B cell (primary cell): ENCODE measurements around the gene CHRM2. TPM values are rescaled to one million over a fixed set of nuclear protein-coding genes. Genes with fewer than 3 reads are reported as not detected.

Source experiments
- ATAC-seq: fragments of 200-7000 bp; cut with Tn5 transposase; one replicate; pipeline ENCODE4 v1.10.0; 2021; ENCODE audit warnings: low read depth, mild to moderate bottlenecking, moderate number of reproducible peaks, moderate library complexity
- CTCF ChIA-PET: fragments of 350-600 bp; sonication (Branson Sonifier 250); formaldehyde crosslinking; loops from one replicate; lab custom pipeline; 2021; ENCODE audit warnings: antibody characterized with exemption, inconsistent platforms; lab: Charles Lee
- POLR2A ChIA-PET: fragments of 350-600 bp; sonication (Branson Sonifier 250); formaldehyde crosslinking; loops from one replicate; lab custom pipeline; 2021; ENCODE audit warnings: antibody characterized with exemption; lab: Charles Lee
- DNase-seq: peaks from one replicate; pipeline ENCODE4 v3.0.0; 2013
- H2AFZ ChIP-seq: 2 replicates; pipeline ENCODE4 v1.6.1; 2012; ENCODE audit warnings: mild to moderate bottlenecking, low read depth, low read length; ENCODE audit not compliant: insufficient read depth, poor library complexity, severe bottlenecking
- H3K27ac ChIP-seq, 2 donors: 1 replicate in 1 of 2; 2 replicates in 1 of 2; pipeline ENCODE4 v1.5.1; 2012 to 2013; ENCODE audit warnings: low read length in 2 of 2, mild to moderate bottlenecking in 2 of 2, moderate library complexity in 1 of 2
- H3K27me3 ChIP-seq, 4 experiments: fragments of 200-600 bp in 1 of 4; sonication (generic) in 1 of 4; replicated peaks in 1 of 4; 1 replicate in 2 of 4; 2 replicates in 2 of 4; pipeline versions ENCODE4 v1.6.1 to v1.7.0; 2013 to 2016; ENCODE audit warnings: low read length in 3 of 4, mild to moderate bottlenecking in 2 of 4, mixed read lengths in 1 of 4, moderate library complexity in 1 of 4; ENCODE audit not compliant: insufficient read depth in 4 of 4, control insufficient read depth in 3 of 4; ENCODE audit errors: control extremely low read depth in 1 of 4
- H3K36me3 ChIP-seq, 2 experiments: replicated peaks in 1 of 2; 1 replicate in 1 of 2; 2 replicates in 1 of 2; pipeline versions ENCODE4 v1.6.1 to v1.7.1; 2013; ENCODE audit warnings: low read length in 1 of 2; ENCODE audit not compliant: insufficient read depth in 2 of 2, control insufficient read depth in 1 of 2; ENCODE audit errors: control extremely low read depth in 1 of 2, extremely low read depth in 1 of 2
- H3K4me1 ChIP-seq, 2 donors: fragments of 200-600 bp in 1 of 2; sonication (generic) in 1 of 2; 1 replicate in 1 of 2; 2 replicates in 1 of 2; pipeline versions ENCODE4 v1.5.1 to v1.6.1; 2013 to 2017; ENCODE audit warnings: low read length in 2 of 2; ENCODE audit not compliant: control insufficient read depth in 2 of 2, insufficient read depth in 2 of 2
- H3K4me2 ChIP-seq: replicated peaks from 2 replicates; pipeline ENCODE3; 2012; ENCODE audit warnings: mild to moderate bottlenecking, low read depth, low read length; ENCODE audit not compliant: poor library complexity, severe bottlenecking
- H3K4me3 ChIP-seq, 5 experiments: fragments of 200-600 bp in 1 of 5; sonication (generic) in 1 of 5; 1 replicate in 3 of 5; 2 replicates in 2 of 5; pipeline versions ENCODE4 v1.5.1 to v1.7.0; 2011 to 2016; ENCODE audit warnings: low read length in 4 of 5, mild to moderate bottlenecking in 4 of 5, low read depth in 2 of 5, control low read depth in 1 of 5, moderate library complexity in 1 of 5; ENCODE audit not compliant: insufficient read depth in 1 of 5; ENCODE audit errors: control extremely low read depth in 1 of 5, extremely low read depth in 1 of 5
- H3K79me2 ChIP-seq: fragments of 200-600 bp; sonication (generic); one replicate; pipeline ENCODE4 v1.6.0; 2016; ENCODE audit warnings: low read length; ENCODE audit not compliant: control insufficient read depth, insufficient read depth
- H3K9ac ChIP-seq: fragments of 200-600 bp; sonication (generic); 2 replicates; pipeline ENCODE4 v1.6.1; 2017; ENCODE audit warnings: mild to moderate bottlenecking, low read length, moderate library complexity
- H3K9me3 ChIP-seq, 3 donors: one replicate each; pipeline versions ENCODE4 v1.6.1 to v1.7.1; 2013; ENCODE audit warnings: low read length in 2 of 3; ENCODE audit not compliant: control insufficient read depth in 2 of 3, insufficient read depth in 1 of 3; ENCODE audit errors: control extremely low read depth in 1 of 3
- H4K20me1 ChIP-seq: 2 replicates; pipeline ENCODE4 v1.6.0; 2012; ENCODE audit warnings: mild to moderate bottlenecking, low read length; ENCODE audit not compliant: insufficient read depth, control insufficient read depth, poor library complexity, severe bottlenecking
- H3K27ac Mint-ChIP-seq: one replicate; pipeline ENCODE4 v1.8.0; 2021; ENCODE audit warnings: mixed read lengths
- H3K27me3 Mint-ChIP-seq: one replicate; pipeline ENCODE4 v1.8.0; 2021; ENCODE audit warnings: mixed read lengths
- H3K4me1 Mint-ChIP-seq: one replicate; pipeline ENCODE4 v1.8.0; 2021; ENCODE audit warnings: mixed read lengths
- H3K4me3 Mint-ChIP-seq: one replicate; pipeline ENCODE4 v1.8.0; 2021; ENCODE audit warnings: mixed read lengths
- H3K9me3 Mint-ChIP-seq: one replicate; pipeline ENCODE4 v1.8.0; 2022; ENCODE audit warnings: mixed read lengths; ENCODE audit not compliant: insufficient read depth
- EZH2 ChIP-seq: IDR thresholded peaks from 2 replicates; pipeline ENCODE4 v1.6.1; 2012; ENCODE audit warnings: borderline replicate concordance, low read depth, mild to moderate bottlenecking, moderate library complexity, low read length; ENCODE audit not compliant: insufficient read depth, poor library complexity, severe bottlenecking
- WGBS: methylation state at CpG from one replicate; pipeline ENCODE4 v1.1.5; 2013; ENCODE audit warnings: missing lambda C conversion rate; ENCODE audit not compliant: insufficient coverage; 5-methylcytosine and 5-hydroxymethylcytosine counted together
- intact Hi-C: fragments of 100-400 bp; cut with micrococcal nuclease; formaldehyde crosslinking; loops from one replicate; pipeline ENCODE4 v1.10.0; 2022
- polyA plus RNA-seq: library from polyadenylated mRNA; depleted of rRNA; stranded (reverse); fragments of >200 nt; gene quantifications from 2 replicates; pipeline ENCODE4 v1.2.3, GENCODE V29; 2012
- total RNA-seq, 2 donors: library from RNA; stranded (reverse); fragments of 120-200 nt in 1 of 2; gene quantifications; 1 replicate in 1 of 2; 2 replicates in 1 of 2; pipeline versions ENCODE4 v1.2.3 to v1.2.4, GENCODE V29; 2013 to 2022
- TF ChIP-seq, protein P1 (sequence below): fragments of 200-600 bp; IDR thresholded peaks from one replicate; pipeline ENCODE4 v1.8.0; 2022; ENCODE audit warnings: antibody characterized with exemption, mild to moderate bottlenecking

CHRM2 gene
- total and polyA plus RNA-seq, 2 donors (not counting 1 experiment from before 2014, with no cell fraction given): not detected

GRCh38 chr7:136877990-136878389, 9.5 kb downstream of the CHRM2 start:
- no peak overlapping the region for H3K27ac Mint-ChIP-seq
- H3K27me3 Mint-ChIP-seq: no peaks in the 10 kb centered on the region
- Histone ChIP-seq H3K9ac (no peak overlapping the region), H3K4me3 (no peak overlapping the region), H3K4me1 (no peaks in the 10 kb centered on the region), H3K9me3 (no peaks in the 10 kb centered on the region), H3K36me3 (no peaks in the 10 kb centered on the region), H3K79me2 (no peaks in the 10 kb centered on the region), H4K20me1 (no peaks in the 10 kb centered on the region), H2AFZ (no peak overlapping the region), H3K27ac (no peak overlapping the region), H3K4me2 (no peak overlapping the region), H3K27me3 (no peaks in the 10 kb centered on the region)
- DNase-seq: no peak
- CTCF ChIA-PET: no interaction called here
- H3K4me3 Mint-ChIP-seq: no peak overlapping the region
- no peak for ATAC-seq
- TF ChIP-seq, protein P1, sequence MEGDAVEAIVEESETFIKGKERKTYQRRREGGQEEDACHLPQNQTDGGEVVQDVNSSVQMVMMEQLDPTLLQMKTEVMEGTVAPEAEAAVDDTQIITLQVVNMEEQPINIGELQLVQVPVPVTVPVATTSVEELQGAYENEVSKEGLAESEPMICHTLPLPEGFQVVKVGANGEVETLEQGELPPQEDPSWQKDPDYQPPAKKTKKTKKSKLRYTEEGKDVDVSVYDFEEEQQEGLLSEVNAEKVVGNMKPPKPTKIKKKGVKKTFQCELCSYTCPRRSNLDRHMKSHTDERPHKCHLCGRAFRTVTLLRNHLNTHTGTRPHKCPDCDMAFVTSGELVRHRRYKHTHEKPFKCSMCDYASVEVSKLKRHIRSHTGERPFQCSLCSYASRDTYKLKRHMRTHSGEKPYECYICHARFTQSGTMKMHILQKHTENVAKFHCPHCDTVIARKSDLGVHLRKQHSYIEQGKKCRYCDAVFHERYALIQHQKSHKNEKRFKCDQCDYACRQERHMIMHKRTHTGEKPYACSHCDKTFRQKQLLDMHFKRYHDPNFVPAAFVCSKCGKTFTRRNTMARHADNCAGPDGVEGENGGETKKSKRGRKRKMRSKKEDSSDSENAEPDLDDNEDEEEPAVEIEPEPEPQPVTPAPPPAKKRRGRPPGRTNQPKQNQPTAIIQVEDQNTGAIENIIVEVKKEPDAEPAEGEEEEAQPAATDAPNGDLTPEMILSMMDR: no peak
- TF ChIP-seq EZH2: no peak
- intact Hi-C loops: no loop called here
- H3K4me1 Mint-ChIP-seq: no peaks in the 10 kb centered on the region
- no CpG with 5 or more reads among the region's 2 CpGs for WGBS
- no peaks in the 10 kb centered on the region for H3K9me3 Mint-ChIP-seq
- POLR2A ChIA-PET: no interaction called here

DNA sequence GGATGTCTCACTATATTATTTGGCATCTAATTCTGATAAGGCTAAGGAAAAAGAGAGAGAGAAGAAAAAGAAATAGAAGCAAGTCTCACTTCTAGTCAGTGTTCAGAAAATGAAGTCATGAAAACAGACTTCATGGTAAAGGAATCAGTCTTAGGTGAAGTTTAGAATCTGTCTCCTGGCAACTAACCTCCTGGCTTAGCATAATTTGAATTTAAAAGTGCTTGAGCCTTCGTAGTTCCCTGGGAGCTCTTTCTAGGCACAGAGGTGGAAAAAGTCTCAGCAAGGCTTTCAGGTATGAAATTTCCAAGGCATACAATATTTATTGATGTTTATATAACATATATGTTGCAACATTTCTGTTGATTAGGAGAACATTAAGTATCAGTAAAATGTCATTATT, 10.4 kb downstream of the CHRM2 start:
- H2AFZ ChIP-seq: no peak overlapping the region
- no peak overlapping the region for H3K27ac ChIP-seq
- H3K4me3 ChIP-seq: no peak overlapping the region
- H3K4me2 ChIP-seq: no peak overlapping the region
- H3K27me3 ChIP-seq: no peaks in the 10 kb centered on the region
- no CpG with 5 or more reads among the region's 1 CpG for WGBS
- no peaks in the 10 kb centered on the region for H3K4me1 ChIP-seq
- ChIA-PET POLR2A (no interaction called here), CTCF (no interaction called here)
- no peak overlapping the region for H3K27ac Mint-ChIP-seq
- TF ChIP-seq, protein P1: no peak
- TF ChIP-seq EZH2: no peak
- no peak overlapping the region for H3K4me3 Mint-ChIP-seq
- ATAC-seq (no peak), DNase-seq (no peak)
- no peaks in the 10 kb centered on the region for H3K36me3 ChIP-seq
- H3K4me1 Mint-ChIP-seq: no peaks in the 10 kb centered on the region
- H3K27me3 Mint-ChIP-seq: no peaks in the 10 kb centered on the region
- H4K20me1 ChIP-seq: no peaks in the 10 kb centered on the region
- intact Hi-C loops: no loop called here
- H3K9ac ChIP-seq: no peak overlapping the region
- no peaks in the 10 kb centered on the region for H3K9me3 Mint-ChIP-seq
- no peaks in the 10 kb centered on the region for H3K79me2 ChIP-seq
- H3K9me3 ChIP-seq: no peaks in the 10 kb centered on the region
